ENCODE results near the gene ZNF592.

Gene ZNF592

GRCh38 chr15:84702961-84703482 is 45.4 kb upstream of the ZNF592 start:
- no peaks in the 10 kb centered on the region for H3K27me3 ChIP-seq (ENCODE audit: insufficient read depth, poor library complexity, severe bottlenecking)
- TF ChIP-seq SPI1 (IDR thresholded peaks at IDR 0.05; ENCODE audit: borderline replicate concordance, low read depth), result no peak
- no peak for TF ChIP-seq CTCF (IDR thresholded peaks at IDR 0.05; ENCODE audit: insufficient read depth, low read length)
- TF ChIP-seq GABPA (IDR thresholded peaks at IDR 0.05; ENCODE audit: low read depth), result no peak
- no peak for TF ChIP-seq POLR2AphosphoS5 (IDR thresholded peaks at IDR 0.05; ENCODE audit: low read depth)
- TF ChIP-seq REST (IDR thresholded peaks at IDR 0.05; ENCODE audit: insufficient replicate concordance, low read depth), result no peak
- no peak for DNase-seq (ENCODE audit: low read depth in 1 of 2, low spot score in 1 of 2)
- H3K27ac ChIP-seq (replicated peaks), result no peak overlapping the region
- H3K4me3 ChIP-seq (replicated peaks; ENCODE audit: insufficient read depth, low read length), result no peak overlapping the region

- DNase-seq (ENCODE audit: low read depth in 1 of 2, low spot score in 1 of 2), result no peak
- Histone ChIP-seq H3K4me3 (replicated peaks; ENCODE audit: insufficient read depth, low read length) (no peak overlapping the region), H3K27me3 (ENCODE audit: insufficient read depth, poor library complexity, severe bottlenecking) (no peaks in the 10 kb centered on the region), H3K27ac (replicated peaks) (no peak overlapping the region)
- no peak for TF ChIP-seq REST (IDR thresholded peaks at IDR 0.05; ENCODE audit: insufficient replicate concordance, low read depth)
- TF ChIP-seq POLR2AphosphoS5 (IDR thresholded peaks at IDR 0.05; ENCODE audit: low read depth), result no peak
- TF ChIP-seq CTCF (IDR thresholded peaks at IDR 0.05; ENCODE audit: insufficient read depth, low read length), result no peak
- no peak for TF ChIP-seq SPI1 (IDR thresholded peaks at IDR 0.05; ENCODE audit: borderline replicate concordance, low read depth)
- TF ChIP-seq GABPA (IDR thresholded peaks at IDR 0.05; ENCODE audit: low read depth), result no peak
These were observed 44.6 kb upstream of the ZNF592 start for GRCh38 chr15:84703808-84704207.

GRCh38 chr15:84714372-84714771 is 34.0 kb upstream of the ZNF592 start:
- TF ChIP-seq CTCF (IDR thresholded peaks at IDR 0.05; ENCODE audit: insufficient read depth, low read length), result no peak
- no peak for TF ChIP-seq REST (IDR thresholded peaks at IDR 0.05; ENCODE audit: insufficient replicate concordance, low read depth)
- TF ChIP-seq SPI1 (IDR thresholded peaks at IDR 0.05; ENCODE audit: borderline replicate concordance, low read depth), result no peak
- TF ChIP-seq POLR2AphosphoS5 (IDR thresholded peaks at IDR 0.05; ENCODE audit: low read depth), result no peak
- no peak for TF ChIP-seq GABPA (IDR thresholded peaks at IDR 0.05; ENCODE audit: low read depth)
- no peaks in the 10 kb centered on the region for H3K27me3 ChIP-seq (ENCODE audit: insufficient read depth, poor library complexity, severe bottlenecking)
- peak overlapping the region; percentile 91 for H3K27ac ChIP-seq (replicated peaks)
- peak overlapping the region; percentile 98 for H3K4me3 ChIP-seq (replicated peaks; ENCODE audit: insufficient read depth, low read length)
- DNase-seq (ENCODE audit: low read depth in 1 of 2, low spot score in 1 of 2), result no peak

Data from HL-60 (cell line).